ENCODE data around the gene TRIM38. TPM values are rescaled to one million over a fixed set of nuclear protein-coding genes. Genes with fewer than 3 reads are reported as not detected.

The TRIM38 gene
- total RNA-seq, 2 experiments from 2014 or later, result 17.0 to 17.5 TPM

GRCh38 chr6:25934735-25935313 is 27.8 kb upstream of the TRIM38 start:
- intact Hi-C loops (cut with DNase I, micrococcal nuclease), result no loop called here
- no peaks in the 10 kb centered on the region for H3K4me1 ChIP-seq (ENCODE audit: insufficient read depth, low read length)
- CTCF ChIA-PET, result interaction anchor here (0.6 kb wide), 1 partner anchor 628 kb away, joined by 4 read pairs; no protein-coding TSS in a partner anchor
- no peaks in the 10 kb centered on the region for H3K9me3 ChIP-seq (ENCODE audit: control insufficient read depth in 1 of 2, insufficient read depth in 1 of 2, low read length in 2 of 2)
- H3K9me3 Mint-ChIP-seq, result no peaks in the 10 kb centered on the region
- ATAC-seq (ENCODE audit: poor library complexity) (no peak), DNase-seq (no peak)
- no peaks in the 10 kb centered on the region for H3K36me3 ChIP-seq (ENCODE audit: insufficient read depth, low read length)
- peaks cover 5% of the 10 kb centered on the region for H3K27me3 Mint-ChIP-seq
- no peak for TF ChIP-seq CTCF (IDR thresholded peaks at IDR 0.05)
- H3K27ac Mint-ChIP-seq, result no peak overlapping the region
- no peaks in the 10 kb centered on the region for H3K4me1 Mint-ChIP-seq (ENCODE audit: low read depth)
- H3K4me3 Mint-ChIP-seq, result no peak overlapping the region
- no peak overlapping the region for H3K27ac ChIP-seq (ENCODE audit: low read depth in 1 of 2, low read length in 2 of 2)
- POLR2A ChIA-PET, result no interaction called here
- H3K27me3 ChIP-seq (ENCODE audit: control insufficient read depth in 1 of 2, insufficient read depth in 2 of 2, low read length in 2 of 2), result no peaks in the 10 kb centered on the region
- no peaks in the 10 kb centered on the region for H3K36me3 Mint-ChIP-seq (ENCODE audit: low read depth)
- no peak overlapping the region for H3K4me3 ChIP-seq (ENCODE audit: low read length)

- Mint-ChIP-seq H3K27ac (no peak overlapping the region), H3K4me1 (ENCODE audit: low read depth) (no peaks in the 10 kb centered on the region), H3K27me3 (peaks cover 5% of the 10 kb centered on the region), H3K4me3 (no peak overlapping the region), H3K9me3 (no peaks in the 10 kb centered on the region), H3K36me3 (ENCODE audit: low read depth) (no peaks in the 10 kb centered on the region)
- Histone ChIP-seq H3K9me3 (ENCODE audit: control insufficient read depth in 1 of 2, insufficient read depth in 1 of 2, low read length in 2 of 2) (no peaks in the 10 kb centered on the region), H3K27me3 (ENCODE audit: control insufficient read depth in 1 of 2, insufficient read depth in 2 of 2, low read length in 2 of 2) (no peaks in the 10 kb centered on the region), H3K27ac (ENCODE audit: low read depth in 1 of 2, low read length in 2 of 2) (no peak overlapping the region), H3K4me3 (ENCODE audit: low read length) (no peak overlapping the region), H3K4me1 (ENCODE audit: insufficient read depth, low read length) (no peaks in the 10 kb centered on the region), H3K36me3 (ENCODE audit: insufficient read depth, low read length) (no peaks in the 10 kb centered on the region)
- POLR2A ChIA-PET, result no interaction called here
- DNase-seq, result no peak
- CTCF ChIA-PET, result no interaction called here
- no peak for ATAC-seq (ENCODE audit: poor library complexity)
- TF ChIP-seq CTCF (IDR thresholded peaks at IDR 0.05), result no peak
- intact Hi-C loops (cut with DNase I, micrococcal nuclease), result no loop called here
These were observed 26.6 kb upstream of the TRIM38 start for GRCh38 chr6:25935953-25936352.

- DNase-seq (no peak), ATAC-seq (ENCODE audit: poor library complexity) (no peak)
- no peaks in the 10 kb centered on the region for H3K4me1 ChIP-seq (ENCODE audit: insufficient read depth, low read length)
- no peaks in the 10 kb centered on the region for H3K9me3 Mint-ChIP-seq
- no peaks in the 10 kb centered on the region for H3K9me3 ChIP-seq (ENCODE audit: control insufficient read depth in 1 of 2, insufficient read depth in 1 of 2, low read length in 2 of 2)
- intact Hi-C loops (cut with DNase I, micrococcal nuclease), result no loop called here
- no peak overlapping the region for H3K4me3 ChIP-seq (ENCODE audit: low read length)
- H3K27me3 ChIP-seq (ENCODE audit: control insufficient read depth in 1 of 2, insufficient read depth in 2 of 2, low read length in 2 of 2), result no peaks in the 10 kb centered on the region
- H3K4me3 Mint-ChIP-seq, result no peak overlapping the region
- H3K36me3 Mint-ChIP-seq (ENCODE audit: low read depth), result no peaks in the 10 kb centered on the region
- POLR2A ChIA-PET, result no interaction called here
- H3K27ac Mint-ChIP-seq, result no peak overlapping the region
- no peak for TF ChIP-seq CTCF (IDR thresholded peaks at IDR 0.05)
- peaks cover 5% of the 10 kb centered on the region for H3K27me3 Mint-ChIP-seq
- no peaks in the 10 kb centered on the region for H3K36me3 ChIP-seq (ENCODE audit: insufficient read depth, low read length)
- H3K27ac ChIP-seq (ENCODE audit: low read depth in 1 of 2, low read length in 2 of 2), result no peak overlapping the region
- no peaks in the 10 kb centered on the region for H3K4me1 Mint-ChIP-seq (ENCODE audit: low read depth)
- CTCF ChIA-PET, result interaction anchor here (1.2 kb wide), 1 partner anchor 12 kb away, joined by 5 read pairs; no protein-coding TSS in a partner anchor
These were observed 23.0 kb upstream of the TRIM38 start for GRCh38 chr6:25939593-25939992.
